WTC11 (cell line): Measurements from ENCODE around the gene ZNF586. TPM values are rescaled to one million over a fixed set of nuclear protein-coding genes. Genes with fewer than 3 reads are reported as not detected.

Experiments used
- ATAC-seq: fragments of 200-7000 bp; cut with Tn5 transposase; 2 replicates; pipeline ENCODE4 v1.10.0; 2021; ENCODE audit warnings: mild to moderate bottlenecking, moderate library complexity
- CTCF ChIA-PET: fragments of 300-600 bp; sonication (Branson Sonifier 250); formaldehyde crosslinking; loops from one replicate; lab custom pipeline; 2021; ENCODE audit warnings: antibody characterized with exemption; lab: Charles Lee
- POLR2A ChIA-PET: fragments of 350-600 bp; sonication (Branson Sonifier 250); formaldehyde crosslinking; loops from one replicate; lab custom pipeline; 2021; ENCODE audit warnings: antibody characterized with exemption; lab: Charles Lee
- DNase-seq: peaks from one replicate; pipeline ENCODE4 v3.0.0; 2021; ENCODE audit warnings: low spot score
- H3K27ac Mint-ChIP-seq: 2 replicates; pipeline ENCODE4 v1.8.0; 2021; ENCODE audit warnings: mixed read lengths
- H3K27me3 Mint-ChIP-seq: 2 replicates; pipeline ENCODE4 v1.8.0; 2021; ENCODE audit warnings: low read depth, mild to moderate bottlenecking, moderate library complexity, mixed read lengths
- H3K36me3 Mint-ChIP-seq: 2 replicates; pipeline ENCODE4 v1.8.0; 2021; ENCODE audit warnings: mixed read lengths
- H3K4me1 Mint-ChIP-seq: 2 replicates; pipeline ENCODE4 v1.8.0; 2022; ENCODE audit warnings: mixed read lengths
- H3K4me3 Mint-ChIP-seq: 2 replicates; pipeline ENCODE4 v1.8.0; 2021; ENCODE audit warnings: mild to moderate bottlenecking, moderate library complexity, mixed read lengths
- H3K9me3 Mint-ChIP-seq: 2 replicates; pipeline ENCODE4 v1.8.0; 2021; ENCODE audit warnings: mixed read lengths
- ATF1 ChIP-seq: sonication (generic); formaldehyde crosslinking; IDR thresholded peaks from 2 replicates; pipeline ENCODE4 v1.8.1; 2023; ENCODE audit warnings: mild to moderate bottlenecking, moderate library complexity, missing genetic modification reagents
- EMX1 ChIP-seq: fragments of 250-450 bp; sonication (Bioruptor Pico); IDR thresholded peaks from 2 replicates; pipeline ENCODE4 v1.8.0; 2021; ENCODE audit warnings: mild to moderate bottlenecking
- JAZF1 ChIP-seq: fragments of 250-450 bp; sonication (Bioruptor Pico); IDR thresholded peaks from 2 replicates; pipeline ENCODE4 v1.9.0; 2021; ENCODE audit warnings: moderate library complexity, mild to moderate bottlenecking, inconsistent platforms
- MYBL2 ChIP-seq: sonication (generic); formaldehyde crosslinking; IDR thresholded peaks from 2 replicates; pipeline ENCODE4 v1.8.1; 2023; ENCODE audit warnings: mild to moderate bottlenecking, moderate library complexity, missing genetic modification reagents
- NR1H2 ChIP-seq: sonication (generic); formaldehyde crosslinking; IDR thresholded peaks from 2 replicates; pipeline ENCODE4 v1.9.0; 2021; ENCODE audit warnings: mild to moderate bottlenecking, moderate library complexity, missing genetic modification reagents
- NR3C1 ChIP-seq: sonication (generic); formaldehyde crosslinking; conservative IDR thresholded peaks from 2 replicates; pipeline ENCODE4 v1.8.1; 2023; ENCODE audit warnings: low read depth, mild to moderate bottlenecking, missing genetic modification reagents
- SMAD3 ChIP-seq: sonication (generic); formaldehyde crosslinking; IDR thresholded peaks from 2 replicates; pipeline ENCODE4 v1.8.0; 2022; ENCODE audit warnings: missing genetic modification reagents, mild to moderate bottlenecking, borderline replicate concordance
- SOX15 ChIP-seq: fragments of 250-450 bp; sonication (Bioruptor Pico); IDR thresholded peaks from 2 replicates; pipeline ENCODE4 v1.9.0; 2021; ENCODE audit warnings: mild to moderate bottlenecking
- TEAD1 ChIP-seq: sonication (generic); formaldehyde crosslinking; IDR thresholded peaks from 2 replicates; pipeline ENCODE4 v1.8.0; 2022; ENCODE audit warnings: mild to moderate bottlenecking, missing genetic modification reagents
- ZNF263 ChIP-seq: sonication (generic); formaldehyde crosslinking; IDR thresholded peaks from 2 replicates; pipeline ENCODE4 v1.8.1; 2022; ENCODE audit warnings: low read depth, mild to moderate bottlenecking, moderate library complexity, missing genetic modification reagents
- ZNF396 ChIP-seq: fragments of 250-450 bp; sonication (Bioruptor Pico); IDR thresholded peaks from 2 replicates; pipeline ENCODE4 v1.8.0; 2021; ENCODE audit warnings: mild to moderate bottlenecking, moderate library complexity, borderline replicate concordance
- ZNF512 ChIP-seq: sonication (generic); formaldehyde crosslinking; IDR thresholded peaks from 2 replicates; pipeline ENCODE4 v1.8.1; 2022; ENCODE audit warnings: missing genetic modification reagents, borderline replicate concordance
- total RNA-seq: library from RNA; stranded (reverse); gene quantifications from 3 replicates; pipeline ENCODE4 v1.2.3, GENCODE V29; 2021
- TF ChIP-seq, protein P1 (sequence below): sonication (generic); formaldehyde crosslinking; IDR thresholded peaks from 2 replicates; pipeline ENCODE4 v1.8.0; 2022; ENCODE audit warnings: missing genetic modification reagents
- TF ChIP-seq, protein P2 (sequence below): sonication (generic); formaldehyde crosslinking; IDR thresholded peaks from 2 replicates; pipeline ENCODE4 v1.8.1; 2023; ENCODE audit warnings: mild to moderate bottlenecking, missing genetic modification reagents, borderline replicate concordance
- TF ChIP-seq, protein P3 (sequence below): sonication (generic); formaldehyde crosslinking; IDR thresholded peaks from 2 replicates; pipeline ENCODE4 v1.8.1; 2022; ENCODE audit warnings: low read depth, missing genetic modification reagents, borderline replicate concordance
- TF ChIP-seq, protein P4 (sequence below): sonication (generic); formaldehyde crosslinking; IDR thresholded peaks from 2 replicates; pipeline ENCODE4 v1.8.0; 2022; ENCODE audit warnings: mild to moderate bottlenecking, missing genetic modification reagents
- TF ChIP-seq, protein P5 (sequence below): sonication (generic); formaldehyde crosslinking; IDR thresholded peaks from 2 replicates; pipeline ENCODE4 v1.8.0; 2023; ENCODE audit warnings: missing genetic modification reagents

Gene ZNF586
- total RNA-seq, 1 experiment from 2014 or later: 16.4 TPM

- H3K9me3 Mint-ChIP-seq: no peaks in the 10 kb centered on the region
- H3K4me1 Mint-ChIP-seq: peaks cover 11% of the 10 kb centered on the region
- no peak for TF ChIP-seq MYBL2 (CRISPR knock-in tag)
- TF ChIP-seq SOX15 (CRISPR knock-in tag): no peak
- no peak for TF ChIP-seq SMAD3 (CRISPR knock-in tag)
- TF ChIP-seq TEAD1 (CRISPR knock-in tag): no peak
- TF ChIP-seq, protein P1, sequence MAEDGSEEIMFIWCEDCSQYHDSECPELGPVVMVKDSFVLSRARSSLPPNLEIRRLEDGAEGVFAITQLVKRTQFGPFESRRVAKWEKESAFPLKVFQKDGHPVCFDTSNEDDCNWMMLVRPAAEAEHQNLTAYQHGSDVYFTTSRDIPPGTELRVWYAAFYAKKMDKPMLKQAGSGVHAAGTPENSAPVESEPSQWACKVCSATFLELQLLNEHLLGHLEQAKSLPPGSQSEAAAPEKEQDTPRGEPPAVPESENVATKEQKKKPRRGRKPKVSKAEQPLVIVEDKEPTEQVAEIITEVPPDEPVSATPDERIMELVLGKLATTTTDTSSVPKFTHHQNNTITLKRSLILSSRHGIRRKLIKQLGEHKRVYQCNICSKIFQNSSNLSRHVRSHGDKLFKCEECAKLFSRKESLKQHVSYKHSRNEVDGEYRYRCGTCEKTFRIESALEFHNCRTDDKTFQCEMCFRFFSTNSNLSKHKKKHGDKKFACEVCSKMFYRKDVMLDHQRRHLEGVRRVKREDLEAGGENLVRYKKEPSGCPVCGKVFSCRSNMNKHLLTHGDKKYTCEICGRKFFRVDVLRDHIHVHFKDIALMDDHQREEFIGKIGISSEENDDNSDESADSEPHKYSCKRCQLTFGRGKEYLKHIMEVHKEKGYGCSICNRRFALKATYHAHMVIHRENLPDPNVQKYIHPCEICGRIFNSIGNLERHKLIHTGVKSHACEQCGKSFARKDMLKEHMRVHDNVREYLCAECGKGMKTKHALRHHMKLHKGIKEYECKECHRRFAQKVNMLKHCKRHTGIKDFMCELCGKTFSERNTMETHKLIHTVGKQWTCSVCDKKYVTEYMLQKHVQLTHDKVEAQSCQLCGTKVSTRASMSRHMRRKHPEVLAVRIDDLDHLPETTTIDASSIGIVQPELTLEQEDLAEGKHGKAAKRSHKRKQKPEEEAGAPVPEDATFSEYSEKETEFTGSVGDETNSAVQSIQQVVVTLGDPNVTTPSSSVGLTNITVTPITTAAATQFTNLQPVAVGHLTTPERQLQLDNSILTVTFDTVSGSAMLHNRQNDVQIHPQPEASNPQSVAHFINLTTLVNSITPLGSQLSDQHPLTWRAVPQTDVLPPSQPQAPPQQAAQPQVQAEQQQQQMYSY (CRISPR knock-in tag): no peak
- TF ChIP-seq, protein P2, sequence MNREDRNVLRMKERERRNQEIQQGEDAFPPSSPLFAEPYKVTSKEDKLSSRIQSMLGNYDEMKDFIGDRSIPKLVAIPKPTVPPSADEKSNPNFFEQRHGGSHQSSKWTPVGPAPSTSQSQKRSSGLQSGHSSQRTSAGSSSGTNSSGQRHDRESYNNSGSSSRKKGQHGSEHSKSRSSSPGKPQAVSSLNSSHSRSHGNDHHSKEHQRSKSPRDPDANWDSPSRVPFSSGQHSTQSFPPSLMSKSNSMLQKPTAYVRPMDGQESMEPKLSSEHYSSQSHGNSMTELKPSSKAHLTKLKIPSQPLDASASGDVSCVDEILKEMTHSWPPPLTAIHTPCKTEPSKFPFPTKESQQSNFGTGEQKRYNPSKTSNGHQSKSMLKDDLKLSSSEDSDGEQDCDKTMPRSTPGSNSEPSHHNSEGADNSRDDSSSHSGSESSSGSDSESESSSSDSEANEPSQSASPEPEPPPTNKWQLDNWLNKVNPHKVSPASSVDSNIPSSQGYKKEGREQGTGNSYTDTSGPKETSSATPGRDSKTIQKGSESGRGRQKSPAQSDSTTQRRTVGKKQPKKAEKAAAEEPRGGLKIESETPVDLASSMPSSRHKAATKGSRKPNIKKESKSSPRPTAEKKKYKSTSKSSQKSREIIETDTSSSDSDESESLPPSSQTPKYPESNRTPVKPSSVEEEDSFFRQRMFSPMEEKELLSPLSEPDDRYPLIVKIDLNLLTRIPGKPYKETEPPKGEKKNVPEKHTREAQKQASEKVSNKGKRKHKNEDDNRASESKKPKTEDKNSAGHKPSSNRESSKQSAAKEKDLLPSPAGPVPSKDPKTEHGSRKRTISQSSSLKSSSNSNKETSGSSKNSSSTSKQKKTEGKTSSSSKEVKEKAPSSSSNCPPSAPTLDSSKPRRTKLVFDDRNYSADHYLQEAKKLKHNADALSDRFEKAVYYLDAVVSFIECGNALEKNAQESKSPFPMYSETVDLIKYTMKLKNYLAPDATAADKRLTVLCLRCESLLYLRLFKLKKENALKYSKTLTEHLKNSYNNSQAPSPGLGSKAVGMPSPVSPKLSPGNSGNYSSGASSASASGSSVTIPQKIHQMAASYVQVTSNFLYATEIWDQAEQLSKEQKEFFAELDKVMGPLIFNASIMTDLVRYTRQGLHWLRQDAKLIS (CRISPR knock-in tag): no peak
- TF ChIP-seq ZNF263 (CRISPR knock-in tag): no peak
- no peak for TF ChIP-seq EMX1 (CRISPR knock-in tag)
- TF ChIP-seq NR3C1: no peak
- no peak for TF ChIP-seq NR1H2
- TF ChIP-seq JAZF1: no peak
- TF ChIP-seq, protein P3, sequence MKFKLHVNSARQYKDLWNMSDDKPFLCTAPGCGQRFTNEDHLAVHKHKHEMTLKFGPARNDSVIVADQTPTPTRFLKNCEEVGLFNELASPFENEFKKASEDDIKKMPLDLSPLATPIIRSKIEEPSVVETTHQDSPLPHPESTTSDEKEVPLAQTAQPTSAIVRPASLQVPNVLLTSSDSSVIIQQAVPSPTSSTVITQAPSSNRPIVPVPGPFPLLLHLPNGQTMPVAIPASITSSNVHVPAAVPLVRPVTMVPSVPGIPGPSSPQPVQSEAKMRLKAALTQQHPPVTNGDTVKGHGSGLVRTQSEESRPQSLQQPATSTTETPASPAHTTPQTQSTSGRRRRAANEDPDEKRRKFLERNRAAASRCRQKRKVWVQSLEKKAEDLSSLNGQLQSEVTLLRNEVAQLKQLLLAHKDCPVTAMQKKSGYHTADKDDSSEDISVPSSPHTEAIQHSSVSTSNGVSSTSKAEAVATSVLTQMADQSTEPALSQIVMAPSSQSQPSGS (CRISPR knock-in tag): no peak
- no peak for TF ChIP-seq ZNF396
- TF ChIP-seq, protein P4, sequence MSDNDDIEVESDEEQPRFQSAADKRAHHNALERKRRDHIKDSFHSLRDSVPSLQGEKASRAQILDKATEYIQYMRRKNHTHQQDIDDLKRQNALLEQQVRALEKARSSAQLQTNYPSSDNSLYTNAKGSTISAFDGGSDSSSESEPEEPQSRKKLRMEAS (CRISPR knock-in tag): no peak
- TF ChIP-seq ZNF512 (CRISPR knock-in tag): no peak
- TF ChIP-seq, protein P5, sequence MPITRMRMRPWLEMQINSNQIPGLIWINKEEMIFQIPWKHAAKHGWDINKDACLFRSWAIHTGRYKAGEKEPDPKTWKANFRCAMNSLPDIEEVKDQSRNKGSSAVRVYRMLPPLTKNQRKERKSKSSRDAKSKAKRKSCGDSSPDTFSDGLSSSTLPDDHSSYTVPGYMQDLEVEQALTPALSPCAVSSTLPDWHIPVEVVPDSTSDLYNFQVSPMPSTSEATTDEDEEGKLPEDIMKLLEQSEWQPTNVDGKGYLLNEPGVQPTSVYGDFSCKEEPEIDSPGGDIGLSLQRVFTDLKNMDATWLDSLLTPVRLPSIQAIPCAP (CRISPR knock-in tag): no peak
- no peak for TF ChIP-seq ATF1 (CRISPR knock-in tag)
- H3K4me3 Mint-ChIP-seq: peak overlapping the region; percentile 88
- no peaks in the 10 kb centered on the region for H3K27me3 Mint-ChIP-seq
- no peak for DNase-seq
- H3K36me3 Mint-ChIP-seq: peaks cover 29% of the 10 kb centered on the region
- H3K27ac Mint-ChIP-seq: peak overlapping the region; percentile 62; the same call in 1 of the 2 replicates
- ChIA-PET CTCF (no interaction called here), POLR2A (interaction anchor here (0.7 kb wide), 1 partner anchor 62 kb away, joined by 4 read pairs; the partner anchor contains the start of gene ZNF154)
- ATAC-seq: no peak
Measured at GRCh38 chr19:57771417-57771816, 1.9 kb downstream of the ZNF586 start.
